Measurements from ENCODE around the gene COQ2. TPM values are rescaled to one million over a fixed set of nuclear protein-coding genes. Genes with fewer than 3 reads are reported as not detected.
"Not testable (repeated sequence)": the region's sequence is repeated elsewhere in the genome, so short reads cannot be mapped to it uniquely, and the experiment has no call there.

Gene COQ2
- total RNA-seq, 1 donor from 2014 or later, result 20.0 TPM

- ATAC-seq, result no peak
- intact Hi-C loops (cut with micrococcal nuclease), result no loop called here
- DNase-seq, result no peak
Observed at GRCh38 chr4:83258461-83258860, 26.1 kb downstream of the COQ2 start.

GRCh38 chr4:83257811-83258210, 26.8 kb downstream of the COQ2 start:
- intact Hi-C loops (cut with micrococcal nuclease), result no loop called here
- no peak for DNase-seq
- no peak for ATAC-seq

GRCh38 chr4:83255584-83255983, 29.0 kb downstream of the COQ2 start:
- DNase-seq (no peak), ATAC-seq (no peak)
- intact Hi-C loops (cut with micrococcal nuclease), result no loop called here

- DNase-seq, result peak; percentile 32
Observed at GRCh38 chr4:83252782-83253405, 31.7 kb downstream of the COQ2 start.

GRCh38 chr4:83251447-83251830, 33.2 kb downstream of the COQ2 start:
- intact Hi-C loops (cut with micrococcal nuclease), result no loop called here
- no peak for ATAC-seq
- DNase-seq, result no peak

More at GRCh38 chr4:83252782-83253405, 31.7 kb downstream of the COQ2 start:
- intact Hi-C loops (cut with micrococcal nuclease), result no loop called here
- peak; percentile 58 for ATAC-seq

GRCh38 chr4:83250687-83251446, 33.7 kb downstream of the COQ2 start:
- no peak for ATAC-seq
- intact Hi-C loops (cut with micrococcal nuclease), result no loop called here
- DNase-seq, result no peak

GRCh38 chr4:83248486-83248885, 36.1 kb downstream of the COQ2 start:
- ATAC-seq (no peak), DNase-seq (no peak)
- intact Hi-C loops (cut with micrococcal nuclease), result no loop called here

GRCh38 chr4:83247415-83248357, 36.9 kb downstream of the COQ2 start:
- intact Hi-C loops (cut with micrococcal nuclease), result no loop called here
- DNase-seq (no peak), ATAC-seq (no peak)

GRCh38 chr4:83241132-83241531, 43.5 kb downstream of the COQ2 start:
- no peak for ATAC-seq
- no peak for DNase-seq
- intact Hi-C loops (cut with micrococcal nuclease), result no loop called here

GRCh38 chr4:83240379-83240875, 44.2 kb downstream of the COQ2 start:
- ATAC-seq (peak; percentile 47), DNase-seq (no peak)
- intact Hi-C loops (cut with micrococcal nuclease), result no loop called here

GRCh38 chr4:83238393-83239248, 46.0 kb downstream of the COQ2 start:
- ATAC-seq (no peak), DNase-seq (no peak)

GRCh38 chr4:83237591-83237990, 47.0 kb downstream of the COQ2 start:
- intact Hi-C loops (cut with micrococcal nuclease), result no loop called here

More at GRCh38 chr4:83238393-83239248, 46.0 kb downstream of the COQ2 start:
- intact Hi-C loops (cut with micrococcal nuclease), result no loop called here

GRCh38 chr4:83235645-83236133, 48.9 kb downstream of the COQ2 start:
- intact Hi-C loops (cut with micrococcal nuclease); ATAC-seq; DNase-seq: not testable (repeated sequence)

More at GRCh38 chr4:83237591-83237990, 47.0 kb downstream of the COQ2 start:
- ATAC-seq (no peak), DNase-seq (no peak)

- ATAC-seq (no peak), DNase-seq (no peak)
- intact Hi-C loops (cut with micrococcal nuclease), result no loop called here
Observed at GRCh38 chr4:83234902-83235644, 49.5 kb downstream of the COQ2 start.

GRCh38 chr4:83234387-83234786, 50.2 kb downstream of the COQ2 start:
- intact Hi-C loops (cut with micrococcal nuclease), result not testable (repeated sequence)

GRCh38 chr4:83232082-83232481, 52.5 kb downstream of the COQ2 start:
- ATAC-seq (no peak), DNase-seq (no peak)
- intact Hi-C loops (cut with micrococcal nuclease), result no loop called here

More at GRCh38 chr4:83234387-83234786, 50.2 kb downstream of the COQ2 start:
- not testable (repeated sequence) for ATAC-seq, DNase-seq

GRCh38 chr4:83231620-83232076, 53.0 kb downstream of the COQ2 start:
- intact Hi-C loops (cut with micrococcal nuclease), result no loop called here
- ATAC-seq (no peak), DNase-seq (no peak)

GRCh38 chr4:83230928-83231327, 53.7 kb downstream of the COQ2 start:
- intact Hi-C loops (cut with micrococcal nuclease), result no loop called here
- no peak for ATAC-seq
- no peak for DNase-seq

Data from left ventricle myocardium superior (tissue), 1 donor.